HepG2 (cell line): ENCODE data around the gene GBP6. TPM values are rescaled to one million over a fixed set of nuclear protein-coding genes. Genes with fewer than 3 reads are reported as not detected.
A peak's percentile ranks its signal among the peaks of the same experiment; 100 is the strongest.

Experiments
- ARNTL ChIP-seq: sonication (generic); formaldehyde crosslinking; IDR thresholded peaks from 2 replicates; pipeline ENCODE4 v1.4.0; 2020; ENCODE audit warnings: mild to moderate bottlenecking, missing genetic modification reagents
- KLF15 ChIP-seq: sonication (generic); formaldehyde crosslinking; IDR thresholded peaks from 2 replicates; pipeline ENCODE4 v1.8.1; 2023; ENCODE audit warnings: borderline replicate concordance, mild to moderate bottlenecking, inconsistent platforms, missing genetic modification reagents, mixed read lengths
- MEIS1 ChIP-seq: sonication (generic); formaldehyde crosslinking; IDR thresholded peaks from 2 replicates; pipeline ENCODE4 v1.9.0; 2021; ENCODE audit warnings: mild to moderate bottlenecking, missing genetic modification reagents, moderate library complexity, borderline replicate concordance
- MLLT10 ChIP-seq: sonication (generic); formaldehyde crosslinking; IDR thresholded peaks from 2 replicates; pipeline ENCODE4 v1.4.0; 2020; ENCODE audit warnings: missing genetic modification reagents
- PHB2 ChIP-seq: fragments of 450-650 bp; IDR thresholded peaks from 2 replicates; pipeline ENCODE4 v1.6.1; 2018; ENCODE audit not compliant: partially characterized antibody
- REPIN1 ChIP-seq: sonication (generic); formaldehyde crosslinking; IDR thresholded peaks from 2 replicates; pipeline ENCODE4 v1.8.0; 2022; ENCODE audit warnings: missing genetic modification reagents, low read depth, mild to moderate bottlenecking, borderline replicate concordance
- SMYD3 ChIP-seq: sonication (generic); formaldehyde crosslinking; IDR thresholded peaks from 2 replicates; pipeline ENCODE4 v1.8.1; 2023; ENCODE audit warnings: mild to moderate bottlenecking, missing genetic modification reagents
- SOX13 ChIP-seq, 3 experiments: fragments of 450-650 bp in 1 of 3; sonication (generic) in 1 of 3; formaldehyde crosslinking in 1 of 3; IDR thresholded peaks in 2 of 3; conservative IDR thresholded peaks in 1 of 3; 2 replicates each; pipeline versions ENCODE4 v1.5.0 to v1.6.1; 2016 to 2020; ENCODE audit warnings: antibody characterized with exemption in 1 of 3, mild to moderate bottlenecking in 1 of 3, missing compliant biosample characterization in 1 of 3, missing genetic modification reagents in 1 of 3, moderate library complexity in 1 of 3
- TMF1 ChIP-seq: sonication (generic); formaldehyde crosslinking; IDR thresholded peaks from 2 replicates; pipeline ENCODE4 v1.8.1; 2022; ENCODE audit warnings: low read depth, missing genetic modification reagents
- YY1 ChIP-seq: IDR thresholded peaks from 2 replicates; pipeline ENCODE4 v1.6.1; 2011; ENCODE audit warnings: low read length, low read depth, moderate library complexity, mild to moderate bottlenecking; ENCODE audit not compliant: insufficient read depth, insufficient replicate concordance
- ZNF335 ChIP-seq: sonication (generic); formaldehyde crosslinking; IDR thresholded peaks from 2 replicates; pipeline ENCODE4 v1.4.0; 2020; ENCODE audit warnings: missing genetic modification reagents
- ZNF441 ChIP-seq: sonication (generic); formaldehyde crosslinking; IDR thresholded peaks from 2 replicates; pipeline ENCODE4 v1.7.0; 2021; ENCODE audit warnings: missing genetic modification reagents, borderline replicate concordance
- ZNF724P ChIP-seq: sonication (generic); formaldehyde crosslinking; IDR thresholded peaks from 2 replicates; pipeline ENCODE4 v1.8.0; 2022; ENCODE audit warnings: missing genetic modification reagents, borderline replicate concordance
- ZSCAN30 ChIP-seq: sonication (generic); formaldehyde crosslinking; IDR thresholded peaks from 2 replicates; pipeline ENCODE4 v1.5.0; 2020; ENCODE audit warnings: mild to moderate bottlenecking, missing genetic modification reagents
- polyA plus RNA-seq, 8 experiments: library from polyadenylated mRNA; depleted of rRNA in 3 of 8; stranded (reverse) in 7 of 8; unstranded in 1 of 8; fragments of >200 nt; fragmentation: Illumina TruSeq in 4 of 8; extraction: Trizol in 4 of 8; gene quantifications; 2 replicates each; pipeline versions ENCODE4 v1.2.1 to v1.2.3, GENCODE V29; 2011 to 2016; ENCODE audit warnings: low read depth in 4 of 8, missing spikeins in 1 of 8, mixed read lengths in 1 of 8; ENCODE audit not compliant: insufficient read depth in 1 of 8
- total RNA-seq, 5 experiments: library from RNA; depleted of rRNA; stranded (reverse); fragments of >200 nt; fragmentation: Illumina TruSeq; extraction: Trizol; gene quantifications; 2 replicates each; pipeline ENCODE4 v1.2.3, GENCODE V29; 2016; ENCODE audit warnings: low read depth in 1 of 5
- TF ChIP-seq, protein P1 (sequence below): IDR thresholded peaks from 2 replicates; pipeline ENCODE4 v1.6.1; 2016; ENCODE audit warnings: mild to moderate bottlenecking
- TF ChIP-seq, protein P2 (sequence below): sonication (generic); formaldehyde crosslinking; IDR thresholded peaks from 2 replicates; pipeline ENCODE4 v1.4.0; 2020; ENCODE audit warnings: missing genetic modification reagents
- TF ChIP-seq, protein P3 (sequence below): sonication (generic); formaldehyde crosslinking; IDR thresholded peaks from 2 replicates; pipeline ENCODE4 v1.5.1; 2020; ENCODE audit warnings: mild to moderate bottlenecking, moderate library complexity, missing genetic modification reagents
- TF ChIP-seq, protein P4 (sequence below): sonication (generic); formaldehyde crosslinking; IDR thresholded peaks from 2 replicates; pipeline ENCODE4 v1.4.0; 2020; ENCODE audit warnings: mild to moderate bottlenecking, missing genetic modification reagents

GBP6 gene
- total and polyA plus RNA-seq, 2 of the 13 experiments (the other 11 are each of a cell fraction or from before 2014, with no cell fraction given): not detected

DNA sequence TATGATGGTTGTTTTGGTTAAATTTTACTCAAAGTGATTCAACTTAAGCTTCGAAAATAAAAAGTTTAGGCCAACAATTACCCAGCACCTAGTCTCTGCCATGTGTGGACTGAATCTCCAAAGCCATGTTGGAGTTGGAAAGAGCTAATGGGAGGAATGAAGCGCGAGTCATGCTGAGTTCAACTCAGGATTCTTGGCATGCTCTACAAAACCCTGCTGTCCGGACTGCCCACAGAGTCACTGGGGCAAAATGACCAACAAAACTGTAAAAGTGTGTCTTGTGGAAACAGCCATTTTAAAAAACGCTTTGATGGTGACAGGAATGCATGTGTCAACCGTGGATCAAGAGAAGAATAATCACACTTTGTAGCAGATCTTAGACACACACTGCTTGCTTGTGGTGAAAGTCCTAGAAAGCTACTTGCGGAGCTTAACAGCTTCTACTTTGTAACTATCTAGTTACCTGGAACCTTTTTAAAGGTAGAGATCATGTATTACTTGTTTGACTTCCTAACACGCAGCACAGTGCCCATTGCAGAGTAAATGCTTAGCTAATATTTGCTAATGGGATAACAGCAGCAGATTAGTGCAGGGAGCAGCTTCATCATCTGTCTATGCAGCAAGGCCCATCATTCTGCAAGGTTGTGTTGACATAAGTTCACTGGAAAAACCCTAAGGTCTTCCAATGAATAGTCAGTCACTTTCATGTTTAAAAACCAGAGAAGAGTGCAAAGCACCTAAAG is 7.0 kb upstream of the GBP6 start (continued):
- TF ChIP-seq, protein P1, sequence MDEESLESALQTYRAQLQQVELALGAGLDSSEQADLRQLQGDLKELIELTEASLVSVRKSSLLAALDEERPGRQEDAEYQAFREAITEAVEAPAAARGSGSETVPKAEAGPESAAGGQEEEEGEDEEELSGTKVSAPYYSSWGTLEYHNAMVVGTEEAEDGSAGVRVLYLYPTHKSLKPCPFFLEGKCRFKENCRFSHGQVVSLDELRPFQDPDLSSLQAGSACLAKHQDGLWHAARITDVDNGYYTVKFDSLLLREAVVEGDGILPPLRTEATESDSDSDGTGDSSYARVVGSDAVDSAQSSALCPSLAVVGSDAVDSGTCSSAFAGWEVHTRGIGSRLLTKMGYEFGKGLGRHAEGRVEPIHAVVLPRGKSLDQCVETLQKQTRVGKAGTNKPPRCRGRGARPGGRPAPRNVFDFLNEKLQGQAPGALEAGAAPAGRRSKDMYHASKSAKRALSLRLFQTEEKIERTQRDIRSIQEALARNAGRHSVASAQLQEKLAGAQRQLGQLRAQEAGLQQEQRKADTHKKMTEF (CRISPR knock-in tag): peak; percentile 67
- no peak for TF ChIP-seq ZNF335 (CRISPR knock-in tag)
- peak; percentile 63; the same call in 1 of the 2 replicates for TF ChIP-seq SMYD3
- TF ChIP-seq YY1: no peak
- TF ChIP-seq, protein P2, sequence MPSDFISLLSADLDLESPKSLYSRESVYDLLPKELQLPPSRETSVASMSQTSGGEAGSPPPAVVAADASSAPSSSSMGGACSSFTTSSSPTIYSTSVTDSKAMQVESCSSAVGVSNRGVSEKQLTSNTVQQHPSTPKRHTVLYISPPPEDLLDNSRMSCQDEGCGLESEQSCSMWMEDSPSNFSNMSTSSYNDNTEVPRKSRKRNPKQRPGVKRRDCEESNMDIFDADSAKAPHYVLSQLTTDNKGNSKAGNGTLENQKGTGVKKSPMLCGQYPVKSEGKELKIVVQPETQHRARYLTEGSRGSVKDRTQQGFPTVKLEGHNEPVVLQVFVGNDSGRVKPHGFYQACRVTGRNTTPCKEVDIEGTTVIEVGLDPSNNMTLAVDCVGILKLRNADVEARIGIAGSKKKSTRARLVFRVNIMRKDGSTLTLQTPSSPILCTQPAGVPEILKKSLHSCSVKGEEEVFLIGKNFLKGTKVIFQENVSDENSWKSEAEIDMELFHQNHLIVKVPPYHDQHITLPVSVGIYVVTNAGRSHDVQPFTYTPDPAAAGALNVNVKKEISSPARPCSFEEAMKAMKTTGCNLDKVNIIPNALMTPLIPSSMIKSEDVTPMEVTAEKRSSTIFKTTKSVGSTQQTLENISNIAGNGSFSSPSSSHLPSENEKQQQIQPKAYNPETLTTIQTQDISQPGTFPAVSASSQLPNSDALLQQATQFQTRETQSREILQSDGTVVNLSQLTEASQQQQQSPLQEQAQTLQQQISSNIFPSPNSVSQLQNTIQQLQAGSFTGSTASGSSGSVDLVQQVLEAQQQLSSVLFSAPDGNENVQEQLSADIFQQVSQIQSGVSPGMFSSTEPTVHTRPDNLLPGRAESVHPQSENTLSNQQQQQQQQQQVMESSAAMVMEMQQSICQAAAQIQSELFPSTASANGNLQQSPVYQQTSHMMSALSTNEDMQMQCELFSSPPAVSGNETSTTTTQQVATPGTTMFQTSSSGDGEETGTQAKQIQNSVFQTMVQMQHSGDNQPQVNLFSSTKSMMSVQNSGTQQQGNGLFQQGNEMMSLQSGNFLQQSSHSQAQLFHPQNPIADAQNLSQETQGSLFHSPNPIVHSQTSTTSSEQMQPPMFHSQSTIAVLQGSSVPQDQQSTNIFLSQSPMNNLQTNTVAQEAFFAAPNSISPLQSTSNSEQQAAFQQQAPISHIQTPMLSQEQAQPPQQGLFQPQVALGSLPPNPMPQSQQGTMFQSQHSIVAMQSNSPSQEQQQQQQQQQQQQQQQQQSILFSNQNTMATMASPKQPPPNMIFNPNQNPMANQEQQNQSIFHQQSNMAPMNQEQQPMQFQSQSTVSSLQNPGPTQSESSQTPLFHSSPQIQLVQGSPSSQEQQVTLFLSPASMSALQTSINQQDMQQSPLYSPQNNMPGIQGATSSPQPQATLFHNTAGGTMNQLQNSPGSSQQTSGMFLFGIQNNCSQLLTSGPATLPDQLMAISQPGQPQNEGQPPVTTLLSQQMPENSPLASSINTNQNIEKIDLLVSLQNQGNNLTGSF (CRISPR knock-in tag): no peak
- no peak for TF ChIP-seq ZNF724P (CRISPR knock-in tag)
- TF ChIP-seq MEIS1 (CRISPR knock-in tag): no peak
- TF ChIP-seq PHB2: no peak
- TF ChIP-seq REPIN1 (CRISPR knock-in tag): peak; percentile 49; the same call in 1 of the 2 replicates
- TF ChIP-seq ZSCAN30 (CRISPR knock-in tag): no peak
- no peak for TF ChIP-seq ARNTL (CRISPR knock-in tag)
- 0 out of 2 replicates have a peak, but pooled peaks have one; percentile 42 for TF ChIP-seq SOX13 (IDR thresholded peaks at IDR 0.05)
- peak in 1 of 2 experiments; percentile 86; a peak in 2 of 4 replicates for TF ChIP-seq SOX13 (CRISPR knock-in tag; conservative IDR thresholded peaks at IDR 0.05 in 1 of 2, IDR thresholded peaks at IDR 0.05 in 1 of 2)
- TF ChIP-seq, protein P3, sequence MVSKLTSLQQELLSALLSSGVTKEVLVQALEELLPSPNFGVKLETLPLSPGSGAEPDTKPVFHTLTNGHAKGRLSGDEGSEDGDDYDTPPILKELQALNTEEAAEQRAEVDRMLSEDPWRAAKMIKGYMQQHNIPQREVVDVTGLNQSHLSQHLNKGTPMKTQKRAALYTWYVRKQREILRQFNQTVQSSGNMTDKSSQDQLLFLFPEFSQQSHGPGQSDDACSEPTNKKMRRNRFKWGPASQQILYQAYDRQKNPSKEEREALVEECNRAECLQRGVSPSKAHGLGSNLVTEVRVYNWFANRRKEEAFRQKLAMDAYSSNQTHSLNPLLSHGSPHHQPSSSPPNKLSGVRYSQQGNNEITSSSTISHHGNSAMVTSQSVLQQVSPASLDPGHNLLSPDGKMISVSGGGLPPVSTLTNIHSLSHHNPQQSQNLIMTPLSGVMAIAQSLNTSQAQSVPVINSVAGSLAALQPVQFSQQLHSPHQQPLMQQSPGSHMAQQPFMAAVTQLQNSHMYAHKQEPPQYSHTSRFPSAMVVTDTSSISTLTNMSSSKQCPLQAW: no peak
- TF ChIP-seq, protein P4, sequence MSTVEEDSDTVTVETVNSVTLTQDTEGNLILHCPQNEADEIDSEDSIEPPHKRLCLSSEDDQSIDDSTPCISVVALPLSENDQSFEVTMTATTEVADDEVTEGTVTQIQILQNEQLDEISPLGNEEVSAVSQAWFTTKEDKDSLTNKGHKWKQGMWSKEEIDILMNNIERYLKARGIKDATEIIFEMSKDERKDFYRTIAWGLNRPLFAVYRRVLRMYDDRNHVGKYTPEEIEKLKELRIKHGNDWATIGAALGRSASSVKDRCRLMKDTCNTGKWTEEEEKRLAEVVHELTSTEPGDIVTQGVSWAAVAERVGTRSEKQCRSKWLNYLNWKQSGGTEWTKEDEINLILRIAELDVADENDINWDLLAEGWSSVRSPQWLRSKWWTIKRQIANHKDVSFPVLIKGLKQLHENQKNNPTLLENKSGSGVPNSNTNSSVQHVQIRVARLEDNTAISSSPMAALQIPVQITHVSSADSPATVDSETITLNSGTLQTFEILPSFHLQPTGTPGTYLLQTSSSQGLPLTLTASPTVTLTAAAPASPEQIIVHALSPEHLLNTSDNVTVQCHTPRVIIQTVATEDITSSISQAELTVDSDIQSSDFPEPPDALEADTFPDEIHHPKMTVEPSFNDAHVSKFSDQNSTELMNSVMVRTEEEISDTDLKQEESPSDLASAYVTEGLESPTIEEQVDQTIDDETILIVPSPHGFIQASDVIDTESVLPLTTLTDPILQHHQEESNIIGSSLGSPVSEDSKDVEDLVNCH (CRISPR knock-in tag): no peak
- TF ChIP-seq MLLT10 (CRISPR knock-in tag): no peak
- no peak for TF ChIP-seq ZNF441
- TF ChIP-seq TMF1: no peak
- TF ChIP-seq KLF15 (CRISPR knock-in tag): no peak
